Caco-2 (cell line): ENCODE results near the gene SH3D19. TPM values are rescaled to one million over a fixed set of nuclear protein-coding genes. Genes with fewer than 3 reads are reported as not detected.

Experiments
- BruUV-seq: library from RNA; stranded (reverse); fragments of 400-500 nt; replicated peaks from 2 replicates; lab custom pipeline; 2021; lab: Mats Ljungman, UMichigan
- CTCF ChIA-PET: fragments of 300-600 bp; sonication (Branson Sonifier 250); formaldehyde crosslinking; loops from one replicate; lab custom pipeline; 2022; ENCODE audit warnings: antibody characterized with exemption; lab: Charles Lee
- POLR2A ChIA-PET: fragments of 300-600 bp; sonication (Branson Sonifier 250); formaldehyde crosslinking; loops from one replicate; lab custom pipeline; 2022; ENCODE audit warnings: antibody characterized with exemption; lab: Charles Lee
- DNase-seq, 2 experiments: peaks; one replicate each; pipeline versions ENCODE4 v3.0.0 to v3.0.0-alpha.2; 2020 to 2022
- H3K27me3 ChIP-seq: replicated peaks from 2 replicates; pipeline ENCODE4 v1.6.0; 2011; ENCODE audit warnings: low read length; ENCODE audit not compliant: control insufficient read depth, insufficient read depth
- H3K36me3 ChIP-seq: 2 replicates; pipeline ENCODE4 v1.5.1; 2011; ENCODE audit warnings: low read length; ENCODE audit not compliant: control insufficient read depth, insufficient read depth
- H3K4me1 ChIP-seq: fragments of 250-450 bp; sonication (Bioruptor Pico); 2 replicates; pipeline ENCODE4 v1.5.1; 2020; ENCODE audit warnings: mild to moderate bottlenecking
- H3K4me3 ChIP-seq: 2 replicates; pipeline ENCODE4 v1.5.1; 2011; ENCODE audit warnings: low read depth, mild to moderate bottlenecking, control low read depth, low read length
- H3K9me3 ChIP-seq: fragments of 250-450 bp; sonication (Bioruptor Pico); 2 replicates; pipeline ENCODE4 v1.5.1; 2020; ENCODE audit warnings: mild to moderate bottlenecking, moderate library complexity
- H3K27ac Mint-ChIP-seq: one replicate; pipeline ENCODE4 v1.8.0; 2022; ENCODE audit warnings: mixed read lengths; ENCODE audit not compliant: unreplicated experiment
- H3K27me3 Mint-ChIP-seq: one replicate; pipeline ENCODE4 v1.8.0; 2022; ENCODE audit warnings: mixed read lengths; ENCODE audit not compliant: insufficient read depth, unreplicated experiment
- H3K36me3 Mint-ChIP-seq: one replicate; pipeline ENCODE4 v1.8.0; 2022; ENCODE audit warnings: mild to moderate bottlenecking, mixed read lengths; ENCODE audit not compliant: insufficient read depth, unreplicated experiment
- H3K4me1 Mint-ChIP-seq: one replicate; pipeline ENCODE4 v1.8.0; 2022; ENCODE audit warnings: low read depth, mixed read lengths; ENCODE audit not compliant: unreplicated experiment
- H3K4me3 Mint-ChIP-seq: one replicate; pipeline ENCODE4 v1.8.0; 2022; ENCODE audit warnings: mild to moderate bottlenecking, moderate library complexity, mixed read lengths; ENCODE audit not compliant: unreplicated experiment
- H3K9me3 Mint-ChIP-seq: one replicate; pipeline ENCODE4 v1.8.0; 2022; ENCODE audit warnings: mixed read lengths; ENCODE audit not compliant: unreplicated experiment
- CTCF ChIP-seq, 2 experiments: fragments of 200-600 bp in 1 of 2; IDR thresholded peaks; 1 replicate in 1 of 2; 2 replicates in 1 of 2; pipeline versions ENCODE4 v1.5.1 to v1.8.0; 2011 to 2022; ENCODE audit warnings: antibody characterized with exemption in 1 of 2, control low read depth in 1 of 2, inconsistent platforms in 1 of 2, low read depth in 1 of 2, low read length in 1 of 2, mild to moderate bottlenecking in 1 of 2, moderate library complexity in 1 of 2; ENCODE audit not compliant: insufficient read depth in 1 of 2, severe bottlenecking in 1 of 2, unreplicated experiment in 1 of 2
- intact Hi-C: fragments of 100-400 bp; cut with micrococcal nuclease; formaldehyde crosslinking; loops from one replicate; pipeline ENCODE4 v1.10.0; 2022; ENCODE audit not compliant: unreplicated experiment
- total RNA-seq: library from RNA; stranded (reverse); gene quantifications from 2 replicates; pipeline ENCODE4 v1.2.3, GENCODE V29; 2022

SH3D19 gene
- total RNA-seq, 1 experiment from 2014 or later, result 57.8 TPM

GRCh38 chr4:151192556-151193235, 132.7 kb downstream of the SH3D19 start:
- Mint-ChIP-seq H3K4me3 (no peak overlapping the region), H3K36me3 (peaks cover 36% of the 10 kb centered on the region), H3K9me3 (peaks cover 9% of the 10 kb centered on the region), H3K4me1 (no peaks in the 10 kb centered on the region), H3K27ac (no peak overlapping the region), H3K27me3 (no peaks in the 10 kb centered on the region)
- no peak for DNase-seq
- TF ChIP-seq CTCF (IDR thresholded peaks at IDR 0.05; ENCODE audit: insufficient read depth in 1 of 2, low read depth in 1 of 2, low read length in 1 of 2, severe bottlenecking in 1 of 2, unreplicated experiment in 1 of 2), result no peak
- Histone ChIP-seq H3K4me1 (no peaks in the 10 kb centered on the region), H3K27me3 (no peaks in the 10 kb centered on the region), H3K4me3 (no peak overlapping the region), H3K9me3 (peaks cover 10% of the 10 kb centered on the region), H3K36me3 (no peaks in the 10 kb centered on the region)
- ChIA-PET CTCF (no interaction called here), POLR2A (no interaction called here)
- no TSS peak for BruUV-seq
- intact Hi-C loops, result no loop called here

GRCh38 chr4:151184523-151185458, 140.6 kb downstream of the SH3D19 start:
- H3K27me3 Mint-ChIP-seq, result no peaks in the 10 kb centered on the region
- POLR2A ChIA-PET, result interaction anchor here (0.6 kb wide), 2 partner anchors 42 to 71 kb away, joined by 6 to 7 read pairs; no protein-coding TSS in a partner anchor
- DNase-seq, result peak; percentile 10 to 48
- peaks cover 4% of the 10 kb centered on the region for H3K9me3 Mint-ChIP-seq
- peaks cover 14% of the 10 kb centered on the region for H3K4me1 Mint-ChIP-seq
- H3K4me3 Mint-ChIP-seq, result no peak overlapping the region
- Histone ChIP-seq H3K9me3 (no peaks in the 10 kb centered on the region), H3K36me3 (no peaks in the 10 kb centered on the region), H3K27me3 (no peaks in the 10 kb centered on the region), H3K4me1 (peaks cover 16% of the 10 kb centered on the region), H3K4me3 (no peak overlapping the region)
- BruUV-seq, result no TSS peak
- CTCF ChIA-PET, result interaction anchor here (0.6 kb wide), 1 partner anchor 21 kb away, joined by 6 read pairs; no protein-coding TSS in a partner anchor
- H3K27ac Mint-ChIP-seq, result peak overlapping the region; percentile 14
- intact Hi-C loops, result loop anchor here (2.0 kb wide), 1 partner anchor 20 kb away; no protein-coding TSS in a partner anchor
- H3K36me3 Mint-ChIP-seq, result peaks cover 35% of the 10 kb centered on the region
- TF ChIP-seq CTCF (IDR thresholded peaks at IDR 0.05; ENCODE audit: insufficient read depth in 1 of 2, low read depth in 1 of 2, low read length in 1 of 2, severe bottlenecking in 1 of 2, unreplicated experiment in 1 of 2), result no peak

DNA sequence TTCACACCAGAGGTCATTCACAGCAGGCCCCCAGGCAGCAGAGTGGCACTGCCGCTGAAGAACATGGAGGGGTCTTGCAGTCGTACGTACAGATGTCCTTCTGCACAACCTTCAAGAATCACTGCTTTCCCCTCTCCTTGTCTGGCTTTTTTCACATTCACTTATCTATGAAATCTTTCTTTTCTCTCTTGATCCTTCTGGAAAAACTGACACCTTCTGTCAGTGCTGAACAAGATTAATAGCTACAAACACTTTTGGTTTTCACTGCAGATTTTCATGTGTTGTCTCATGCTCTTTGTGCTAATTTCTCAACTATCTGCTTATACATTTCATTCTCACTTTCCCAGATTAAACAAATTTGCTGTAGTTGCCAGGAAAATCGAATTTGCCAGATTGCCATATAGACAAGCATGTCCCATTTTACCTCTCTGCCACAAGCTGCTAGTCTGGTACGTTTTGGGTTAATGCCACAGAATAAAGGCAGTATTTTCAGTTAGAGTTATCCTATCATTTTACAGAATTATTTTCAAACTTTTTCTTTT, 142.9 kb downstream of the SH3D19 start:
- H3K36me3 Mint-ChIP-seq, result peaks cover 23% of the 10 kb centered on the region
- Histone ChIP-seq H3K27me3 (no peaks in the 10 kb centered on the region), H3K9me3 (no peaks in the 10 kb centered on the region), H3K4me3 (no peak overlapping the region), H3K4me1 (peaks cover 16% of the 10 kb centered on the region), H3K36me3 (no peaks in the 10 kb centered on the region)
- BruUV-seq, result no TSS peak
- H3K9me3 Mint-ChIP-seq, result no peaks in the 10 kb centered on the region
- TF ChIP-seq CTCF (IDR thresholded peaks at IDR 0.05; ENCODE audit: insufficient read depth in 1 of 2, low read depth in 1 of 2, low read length in 1 of 2, severe bottlenecking in 1 of 2, unreplicated experiment in 1 of 2), result no peak
- no peak for DNase-seq
- CTCF ChIA-PET, result no interaction called here
- H3K27me3 Mint-ChIP-seq, result no peaks in the 10 kb centered on the region
- intact Hi-C loops, result no loop called here
- POLR2A ChIA-PET, result interaction anchor here (0.6 kb wide), 1 partner anchor 14 kb away, joined by 3 read pairs; no protein-coding TSS in a partner anchor
- H3K4me3 Mint-ChIP-seq, result no peak overlapping the region
- peaks cover 14% of the 10 kb centered on the region for H3K4me1 Mint-ChIP-seq
- no peak overlapping the region for H3K27ac Mint-ChIP-seq
